T47D (cell line): ENCODE results near the gene BICDL1.
"Not testable (repeated sequence)": the region's sequence is repeated elsewhere in the genome, so short reads cannot be mapped to it uniquely, and the experiment has no call there.

ENCODE experiments used
- DNase-seq, 2 experiments: peaks; one replicate each; pipeline versions ENCODE4 v3.0.0 to v3.0.0-alpha.2; 2011 to 2012; ENCODE audit warnings: low read depth in 1 of 2, low spot score in 1 of 2
- JUND ChIP-seq: IDR thresholded peaks from 2 replicates; pipeline ENCODE4 v1.6.1; 2012; ENCODE audit warnings: low read depth
- in situ Hi-C: cut with HindIII; loops from 2 replicates; pipeline ENCODE4 v1.10.0; 2016; ENCODE audit warnings: low sequenced_read_pairs, low pct_unique_long_range_greater_than_20kb

BICDL1 gene, protein sequence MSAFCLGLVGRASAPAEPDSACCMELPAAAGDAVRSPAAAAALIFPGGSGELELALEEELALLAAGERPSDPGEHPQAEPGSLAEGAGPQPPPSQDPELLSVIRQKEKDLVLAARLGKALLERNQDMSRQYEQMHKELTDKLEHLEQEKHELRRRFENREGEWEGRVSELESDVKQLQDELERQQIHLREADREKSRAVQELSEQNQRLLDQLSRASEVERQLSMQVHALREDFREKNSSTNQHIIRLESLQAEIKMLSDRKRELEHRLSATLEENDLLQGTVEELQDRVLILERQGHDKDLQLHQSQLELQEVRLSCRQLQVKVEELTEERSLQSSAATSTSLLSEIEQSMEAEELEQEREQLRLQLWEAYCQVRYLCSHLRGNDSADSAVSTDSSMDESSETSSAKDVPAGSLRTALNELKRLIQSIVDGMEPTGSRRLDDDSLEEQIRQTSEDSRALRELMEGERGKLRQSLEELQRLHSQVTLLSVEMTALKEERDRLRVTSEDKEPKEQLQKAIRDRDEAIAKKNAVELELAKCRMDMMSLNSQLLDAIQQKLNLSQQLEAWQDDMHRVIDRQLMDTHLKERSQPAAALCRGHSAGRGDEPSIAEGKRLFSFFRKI

DNA sequence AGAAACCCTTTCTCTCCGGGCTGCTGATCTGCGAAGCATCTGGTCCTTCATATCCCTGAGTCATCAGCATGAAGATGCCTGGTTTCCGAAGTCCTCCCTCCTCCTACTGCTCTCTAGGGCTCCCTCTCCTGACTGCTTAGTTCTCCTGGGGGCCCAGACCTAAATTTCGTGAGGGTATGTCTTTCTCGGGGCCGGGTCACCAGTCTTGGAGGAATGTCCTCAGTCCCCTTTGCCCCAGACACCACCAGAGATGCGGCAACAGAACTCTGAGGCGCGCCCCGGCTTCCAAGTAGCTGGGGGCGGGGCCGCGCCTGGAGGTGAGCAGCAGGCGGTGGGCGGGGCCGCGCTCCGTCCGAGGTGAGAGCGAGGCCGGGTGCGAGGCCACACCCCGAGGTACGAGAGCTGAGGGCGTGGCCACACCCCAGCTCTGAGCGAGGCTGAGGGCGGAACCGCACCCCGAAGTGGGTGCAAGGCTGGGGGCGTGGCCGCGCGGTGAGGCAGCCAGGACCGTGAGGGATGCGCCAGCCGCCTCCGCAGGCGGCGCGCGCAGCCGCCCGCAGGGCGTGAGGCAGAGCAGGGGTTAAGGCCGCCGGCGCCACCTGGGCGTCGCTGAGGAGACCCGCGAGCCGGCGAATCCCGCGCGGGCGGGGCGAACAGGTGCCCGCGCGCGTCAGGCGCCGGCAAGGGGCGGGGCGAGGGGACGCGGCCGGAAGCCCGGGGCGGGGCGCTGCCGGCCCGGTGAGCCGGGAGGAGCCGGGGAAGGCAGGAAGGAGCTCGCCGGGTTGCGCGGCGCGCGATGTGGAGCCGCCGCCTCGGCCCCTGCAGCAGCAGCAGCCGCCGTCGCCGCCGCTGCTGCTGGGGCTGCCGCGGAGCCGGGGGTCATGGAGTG lies at the start of gene BICDL1:
Gene BICDL1, plus strand, starts transcription at position 765 of the 889 bp plus-strand sequence. CDS start 633 bp downstream, outside the sequence.
- in situ Hi-C loops = no loop called here
- TF ChIP-seq JUND = no peak
- DNase-seq = peak; percentile 96 to 99

DNA sequence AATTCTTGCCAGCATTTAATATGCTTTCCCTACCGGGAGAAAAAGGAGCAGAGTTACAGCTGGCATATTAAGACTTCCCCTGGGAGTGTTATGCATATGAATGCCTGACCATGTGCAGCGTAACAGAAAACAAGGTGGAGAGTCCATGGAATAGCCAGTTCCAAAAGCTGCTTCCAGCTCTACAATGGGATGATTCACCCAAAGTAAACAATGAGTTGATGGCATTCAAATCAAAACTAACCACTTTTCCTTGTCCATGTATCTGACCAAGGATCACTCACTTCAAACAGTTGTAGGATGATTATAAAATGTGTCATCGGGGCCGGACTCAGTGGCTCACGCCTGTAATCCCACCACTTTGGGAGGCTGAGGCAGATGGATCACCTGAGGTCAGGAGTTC lies 48.1 kb upstream of the BICDL1 start:
- in situ Hi-C loops = no loop called here
- DNase-seq = peak in 1 of 2 experiments; percentile 67
- TF ChIP-seq JUND = no peak

DNA sequence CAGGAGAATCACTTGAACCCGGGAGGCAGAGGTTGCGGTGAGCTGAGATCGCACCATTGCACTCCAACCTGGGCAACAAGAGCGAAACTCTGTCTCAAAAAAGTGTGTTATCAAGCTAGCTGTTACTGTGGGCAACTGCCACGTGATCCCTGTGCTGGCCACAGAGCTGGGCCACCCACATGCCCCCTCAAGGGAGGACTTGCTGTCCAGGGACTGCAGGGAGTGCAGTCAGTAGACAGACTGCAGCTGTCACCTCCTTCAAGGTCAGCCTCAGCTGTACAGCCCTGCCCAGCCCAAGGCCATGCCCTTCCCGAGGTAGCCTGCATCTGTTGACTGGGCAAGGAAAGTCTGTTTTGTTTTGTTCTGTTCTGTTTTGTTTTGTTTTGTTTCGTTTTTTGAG lies 46.6 kb upstream of the BICDL1 start:
- no peak for DNase-seq
- in situ Hi-C loops = no loop called here
- TF ChIP-seq JUND = no peak

DNA sequence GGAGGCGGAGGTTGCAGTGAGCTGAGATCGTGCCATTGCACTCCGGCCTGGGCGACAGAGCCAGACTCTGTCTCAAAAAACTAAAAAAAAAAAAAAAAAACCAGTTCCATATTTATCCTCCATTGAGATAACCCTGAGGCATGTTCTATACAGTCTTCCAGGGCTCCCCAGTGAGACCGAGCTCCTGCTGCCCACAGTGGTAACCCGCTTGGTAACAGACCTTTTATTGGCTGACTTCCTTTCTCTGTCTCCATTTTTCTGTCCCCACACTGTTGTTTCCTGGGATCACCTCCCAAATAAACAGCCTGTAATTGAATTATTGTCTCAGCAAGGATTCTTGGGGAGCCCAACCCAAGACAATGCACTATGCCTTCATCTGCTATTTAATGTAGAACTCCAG lies 42.8 kb upstream of the BICDL1 start:
- no peak for TF ChIP-seq JUND
- in situ Hi-C loops = no loop called here
- no peak for DNase-seq

DNA sequence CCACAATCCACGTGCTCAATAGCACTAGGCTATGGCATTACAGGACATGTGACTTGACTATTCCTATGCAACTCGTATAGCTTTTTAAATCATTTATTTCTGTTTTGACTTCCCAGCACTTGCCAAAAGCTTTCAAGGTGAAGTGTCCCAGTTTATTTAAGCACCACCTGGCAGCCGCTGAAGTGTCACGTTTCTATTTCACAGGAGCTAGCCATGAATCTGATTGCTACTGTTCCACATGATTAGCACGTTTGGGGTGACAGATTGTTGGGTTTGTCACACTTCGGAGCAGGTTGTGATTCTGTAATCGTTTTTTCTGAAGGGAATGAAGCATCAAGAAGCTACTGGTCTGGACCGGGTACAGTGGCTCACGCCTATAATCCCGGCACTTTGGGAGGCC lies 39.9 kb upstream of the BICDL1 start:
- in situ Hi-C loops = no loop called here
- DNase-seq = no peak
- TF ChIP-seq JUND = no peak

DNA sequence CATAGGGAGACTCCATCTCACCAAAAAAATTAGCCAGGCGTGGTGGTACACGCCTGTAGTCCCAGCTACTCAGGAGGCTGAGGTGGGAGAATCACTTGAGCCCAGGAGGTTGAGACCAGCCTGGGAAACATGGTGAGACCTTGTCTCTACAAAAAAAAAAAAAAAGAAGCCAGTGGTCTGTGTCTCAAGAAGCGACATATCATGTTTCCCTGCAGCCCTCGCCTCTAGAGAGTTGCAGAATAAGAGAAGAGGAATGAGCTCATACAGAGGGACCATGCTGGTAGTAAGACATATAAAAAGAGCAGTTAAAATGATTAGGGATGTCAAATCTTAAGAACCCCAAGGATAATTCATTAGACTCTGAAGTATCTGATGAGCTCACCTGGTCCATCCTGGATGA lies 39.4 kb upstream of the BICDL1 start:
- no peak for TF ChIP-seq JUND
- in situ Hi-C loops = no loop called here
- DNase-seq = no peak

DNA sequence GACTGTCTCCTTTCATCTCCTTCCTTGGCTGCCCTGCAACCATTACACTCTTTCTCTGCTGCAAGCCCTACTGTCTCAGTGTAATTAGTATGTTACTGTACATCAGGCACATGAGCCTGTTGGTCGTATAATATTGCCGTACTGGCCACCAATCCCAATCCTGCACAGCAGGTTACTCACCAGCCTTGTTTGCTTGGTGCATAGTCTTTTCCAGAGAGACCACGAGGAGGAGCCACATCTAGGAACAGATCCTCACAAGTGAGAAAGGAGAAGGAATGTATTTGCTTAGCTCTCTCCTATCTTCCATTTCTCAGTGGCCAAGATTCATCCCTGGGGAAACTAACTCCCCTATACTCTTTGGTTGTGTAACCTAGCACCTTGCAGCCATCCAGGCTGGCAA lies 33.0 kb upstream of the BICDL1 start:
- TF ChIP-seq JUND = no peak
- in situ Hi-C loops = no loop called here
- DNase-seq = peak in 1 of 2 experiments; percentile 42

DNA sequence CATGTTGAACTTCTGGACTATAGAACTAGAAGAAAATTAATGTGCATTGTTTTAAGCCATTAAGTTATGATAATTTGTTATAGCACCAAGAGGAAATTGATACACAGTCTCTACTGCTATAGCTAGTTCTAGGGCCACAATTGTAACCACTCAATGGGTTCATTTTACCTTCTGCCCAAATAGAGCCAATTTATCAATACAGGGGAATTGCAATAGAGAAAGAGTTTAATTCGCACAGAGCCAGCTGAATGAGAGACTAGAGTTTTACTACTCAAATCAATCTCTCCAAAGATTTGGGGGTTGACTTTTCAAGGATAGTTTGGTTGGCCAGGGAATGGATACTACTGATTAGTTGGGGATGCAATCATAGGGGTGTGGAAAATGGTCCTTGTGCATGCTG lies 31.9 kb upstream of the BICDL1 start:
- TF ChIP-seq JUND = no peak
- in situ Hi-C loops = no loop called here
- no peak for DNase-seq

DNA sequence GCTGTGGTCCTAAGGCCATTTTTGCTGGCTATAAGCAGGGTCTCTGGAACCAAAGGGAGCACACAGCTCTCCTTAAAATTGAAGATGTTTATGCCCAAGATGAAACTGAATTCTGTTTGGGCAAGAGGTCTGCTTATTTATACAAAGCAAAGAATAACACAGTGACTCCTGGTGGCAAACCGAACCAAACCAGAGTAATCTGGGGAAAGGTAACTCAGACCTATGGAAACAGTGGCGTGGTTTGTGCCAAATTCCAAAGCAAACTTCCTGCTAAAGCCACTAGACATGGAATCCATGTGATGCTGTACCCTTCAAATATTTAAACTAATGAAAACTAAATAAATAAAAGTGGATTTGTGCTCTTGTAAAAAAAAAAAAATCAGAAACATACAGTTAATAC lies 29.6 kb upstream of the BICDL1 start:
- peak in 1 of 2 experiments; percentile 30 for DNase-seq
- no peak for TF ChIP-seq JUND
- in situ Hi-C loops = no loop called here

DNA sequence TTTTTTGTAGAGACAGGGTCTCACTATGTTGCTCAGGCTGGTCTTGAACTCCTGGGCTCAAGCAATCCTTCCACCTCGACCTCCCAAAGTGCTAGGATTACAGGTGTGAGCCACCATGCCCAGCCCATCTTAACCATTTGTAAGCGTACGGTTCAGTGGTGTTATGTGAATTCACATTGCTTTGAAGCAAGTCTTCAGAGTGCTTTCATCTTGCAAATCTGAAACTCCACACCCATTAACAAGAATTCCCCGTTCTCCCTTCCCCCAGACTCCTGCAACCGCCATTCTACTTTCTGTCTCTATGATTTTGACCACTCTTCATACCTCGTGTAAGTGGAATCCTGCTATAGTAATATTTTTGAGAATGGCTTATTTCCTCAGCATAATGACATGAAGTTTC lies 24.9 kb upstream of the BICDL1 start:
- no peak for DNase-seq
- no peak for TF ChIP-seq JUND
- in situ Hi-C loops = no loop called here

DNA sequence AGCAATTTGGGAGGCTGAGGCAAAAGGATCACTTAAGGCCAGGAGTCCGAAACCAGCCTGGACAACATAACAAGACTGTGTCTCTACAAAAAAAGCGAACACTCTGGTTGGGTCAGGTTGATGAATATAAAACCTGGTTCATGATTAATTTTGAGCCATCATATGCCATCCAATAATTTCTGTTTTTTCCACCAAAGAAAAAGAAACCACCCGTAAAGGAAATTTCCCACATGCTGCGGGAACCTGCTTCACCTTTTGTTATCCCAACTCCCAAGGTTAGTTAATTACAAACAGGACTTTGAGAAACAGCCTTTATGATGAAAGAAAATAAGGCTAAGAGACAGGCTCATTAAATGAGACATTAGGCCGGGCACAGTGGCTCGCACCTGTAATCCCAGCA lies 24.1 kb upstream of the BICDL1 start:
- in situ Hi-C loops = no loop called here
- TF ChIP-seq JUND = no peak
- no peak for DNase-seq

DNA sequence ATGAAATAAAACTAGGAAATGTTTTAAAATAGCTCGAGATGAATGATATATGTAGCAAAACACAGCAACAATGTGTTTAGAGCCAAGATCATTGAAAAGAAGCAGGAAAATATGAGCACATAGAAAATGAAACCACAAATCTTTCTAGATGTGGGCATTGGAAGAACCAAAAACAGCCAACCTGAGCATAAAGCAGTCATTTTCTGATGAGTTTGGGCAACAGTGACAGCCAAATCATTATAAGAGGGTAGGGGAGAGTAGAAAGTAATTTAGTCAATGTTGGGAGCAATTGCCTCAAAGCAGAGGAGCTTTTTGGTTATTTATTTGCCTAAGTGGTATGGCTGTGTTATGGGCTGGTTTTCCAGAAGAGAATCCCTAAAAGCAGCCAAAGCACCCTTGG lies 8.8 kb upstream of the BICDL1 start:
- in situ Hi-C loops = no loop called here
- TF ChIP-seq JUND = no peak
- no peak for DNase-seq

DNA sequence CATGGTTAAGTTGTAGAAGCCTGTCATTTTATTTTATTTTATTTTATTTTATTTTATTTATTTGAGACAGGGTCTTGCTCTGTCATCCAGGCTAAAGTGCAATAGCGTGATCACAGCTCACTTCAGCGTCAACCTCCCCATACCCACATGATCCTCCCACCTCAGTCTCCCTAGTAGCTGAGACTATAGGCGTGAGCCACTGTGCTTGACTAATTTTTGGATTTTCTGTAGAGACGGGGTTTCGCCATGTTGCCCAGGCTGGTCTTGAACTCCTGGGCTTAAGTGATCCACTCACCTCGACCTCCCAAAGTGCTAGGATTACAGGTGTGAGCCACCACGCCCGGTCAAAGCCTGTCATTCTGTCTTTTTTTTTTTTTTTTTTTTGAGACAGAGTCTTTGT lies 8.3 kb upstream of the BICDL1 start:
- DNase-seq, in situ Hi-C loops: not testable (repeated sequence)
